Esophagus mucosa (tissue), 1 donor: ENCODE measurements around the gene RGS17. TPM values are rescaled to one million over a fixed set of nuclear protein-coding genes. Genes with fewer than 3 reads are reported as not detected.
"Not testable (repeated sequence)": the region's sequence is repeated elsewhere in the genome, so short reads cannot be mapped to it uniquely, and the experiment has no call there.

Experiments
- ATAC-seq: fragments of 200-7000 bp; cut with Tn5 transposase; one replicate; pipeline ENCODE4 v1.9.1; 2020
- total RNA-seq: library from RNA; stranded (reverse); gene quantifications from one replicate; pipeline ENCODE4 v1.2.4, GENCODE V29; 2023
- donor health status: DM: yes; HTN: yes; CAD: no.

The RGS17 gene
- total RNA-seq, 1 donor from 2014 or later, result 1.6 TPM

DNA sequence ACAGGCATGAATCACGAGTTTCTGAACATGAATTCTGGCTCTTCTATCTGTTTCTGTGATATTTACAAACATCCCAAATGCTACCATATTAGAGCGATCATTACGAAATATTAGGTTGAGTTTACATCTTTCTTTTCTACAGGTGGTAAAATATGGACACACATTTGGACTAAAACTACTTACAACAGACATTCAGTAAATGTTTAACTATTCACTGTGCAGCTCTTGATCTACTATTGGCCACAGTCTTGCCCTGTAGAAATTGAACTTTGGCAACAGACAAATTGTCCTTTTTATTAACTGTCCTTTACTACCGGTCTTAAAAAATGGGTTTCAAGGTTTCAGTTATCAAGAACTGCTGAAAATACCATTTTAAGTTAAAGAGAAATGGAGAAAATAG, 102.1 kb downstream of the RGS17 start:
- no peak for ATAC-seq

DNA sequence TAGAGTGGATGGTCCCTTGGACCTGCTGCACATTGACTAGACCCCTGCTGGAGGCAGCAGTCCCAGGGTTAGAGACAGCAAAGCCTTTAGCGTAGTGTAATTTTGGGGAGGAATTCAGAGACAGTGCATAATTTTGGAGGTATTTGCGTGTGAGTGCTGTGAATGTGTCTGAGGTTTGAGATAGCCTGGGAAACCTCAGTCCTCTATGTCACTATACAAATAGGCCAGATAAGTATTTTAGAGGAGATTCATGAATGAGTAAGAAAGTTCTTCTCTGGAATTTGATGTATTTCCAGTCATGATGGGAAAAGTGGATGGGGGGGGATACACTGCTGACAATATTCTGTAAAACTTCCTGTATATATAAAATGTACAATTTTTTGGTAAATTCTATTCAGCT, 102.8 kb downstream of the RGS17 start:
- no peak for ATAC-seq

DNA sequence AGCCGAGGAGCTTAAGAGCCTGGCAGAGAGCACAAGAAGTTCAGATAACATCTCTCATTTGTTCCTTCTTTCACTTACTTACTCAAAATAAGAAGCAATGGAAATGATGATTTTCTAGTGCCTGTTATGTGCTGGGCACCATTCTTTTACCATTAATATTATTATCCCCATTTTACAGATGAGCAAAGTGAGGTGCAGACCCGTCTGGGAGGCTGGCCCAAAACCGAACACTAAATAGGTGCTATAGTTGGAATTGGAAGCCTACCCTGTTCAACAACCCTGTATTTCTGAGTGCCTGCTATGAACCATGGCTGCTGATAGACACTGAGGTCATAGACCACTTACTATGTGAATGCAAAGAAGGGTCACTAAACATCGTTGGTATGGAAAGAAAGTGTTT, 103.6 kb downstream of the RGS17 start:
- no peak for ATAC-seq

DNA sequence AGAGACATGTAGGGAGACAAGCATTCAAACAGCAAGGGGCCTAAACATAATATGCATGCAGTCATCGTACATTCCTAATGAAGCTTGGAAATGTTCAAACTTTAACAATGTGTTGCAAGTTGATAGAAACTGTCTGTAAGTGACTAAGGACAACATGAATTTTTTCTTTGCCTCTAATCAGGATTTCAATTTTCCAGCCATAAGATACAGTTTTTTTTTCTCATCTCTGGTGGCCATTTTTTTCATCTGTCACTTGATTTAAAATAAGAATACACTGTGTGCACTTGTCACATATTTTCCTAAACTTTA, 106.4 kb downstream of the RGS17 start:
- no peak for ATAC-seq

DNA sequence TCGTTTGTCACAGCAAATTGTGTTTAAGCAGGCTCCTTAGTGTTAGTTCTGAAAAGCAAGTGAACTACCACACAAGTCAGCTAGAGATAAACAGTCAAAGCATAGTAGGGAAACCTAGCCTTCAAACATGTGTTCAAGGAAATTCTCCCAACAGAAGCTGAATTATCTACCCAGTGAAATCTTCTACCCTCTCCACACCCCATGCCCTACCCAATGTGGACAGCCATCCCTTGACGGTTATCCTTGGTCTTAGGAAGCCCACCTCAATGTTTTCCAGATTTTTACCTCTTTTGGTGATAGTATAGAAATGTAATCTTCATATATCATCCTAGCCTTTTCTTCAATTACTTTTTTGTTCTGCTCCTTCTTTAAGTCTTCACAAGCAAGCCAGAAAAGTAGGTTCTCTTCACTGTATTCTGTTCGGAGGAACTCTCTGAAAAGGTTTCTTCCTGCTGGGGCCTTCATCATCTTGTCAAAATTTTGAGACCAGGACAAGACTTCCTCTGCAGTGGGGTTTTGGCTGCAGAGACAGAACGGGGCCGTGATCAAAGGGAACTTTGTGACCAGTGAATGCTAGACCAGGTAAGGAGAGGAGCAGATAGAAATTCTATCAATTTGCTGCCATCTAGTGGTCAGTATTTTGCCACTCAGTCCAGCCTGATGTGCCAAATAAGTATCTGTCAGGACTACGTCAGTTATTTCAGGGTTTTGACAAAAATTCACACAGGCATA, 106.9 kb downstream of the RGS17 start:
- peak; percentile 79 for ATAC-seq

DNA sequence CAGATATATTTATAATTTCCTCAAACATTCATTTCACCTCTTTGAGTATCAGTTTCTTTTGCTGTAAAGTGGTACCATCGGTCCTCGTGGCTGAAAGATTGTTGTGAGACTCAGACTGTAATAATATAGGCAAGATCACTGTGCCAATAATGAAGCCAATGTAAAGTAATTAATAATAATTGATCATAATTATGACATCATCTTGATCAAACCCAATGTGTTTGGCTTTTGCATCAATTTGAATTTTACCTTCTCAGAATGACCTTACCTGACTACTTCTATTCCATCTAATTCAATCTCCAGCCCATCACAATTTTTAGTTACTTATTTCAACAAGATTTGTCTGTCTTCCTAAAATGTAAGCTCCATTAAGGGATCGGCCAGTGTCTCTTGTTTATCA, 112.7 kb downstream of the RGS17 start:
- no peak for ATAC-seq

DNA sequence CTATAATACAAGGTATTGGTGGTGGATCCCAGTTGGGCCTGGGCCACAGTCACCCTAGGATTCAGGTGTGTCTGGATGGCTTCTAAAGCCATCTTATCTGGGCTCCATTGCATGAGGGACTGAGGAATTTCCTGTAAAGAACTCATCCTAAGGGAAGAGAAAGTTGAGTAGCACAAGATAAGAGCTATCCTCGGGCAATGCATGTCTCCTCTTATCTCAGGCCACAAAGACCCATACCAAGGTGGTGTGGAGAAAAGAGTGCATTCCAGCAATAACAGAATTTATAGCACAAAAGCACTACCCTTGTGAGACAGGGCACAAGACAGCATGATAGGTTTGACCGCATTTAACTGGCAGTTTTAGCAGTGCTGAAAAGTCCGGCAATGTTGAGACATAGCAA, 114.2 kb downstream of the RGS17 start:
- no peak for ATAC-seq

DNA sequence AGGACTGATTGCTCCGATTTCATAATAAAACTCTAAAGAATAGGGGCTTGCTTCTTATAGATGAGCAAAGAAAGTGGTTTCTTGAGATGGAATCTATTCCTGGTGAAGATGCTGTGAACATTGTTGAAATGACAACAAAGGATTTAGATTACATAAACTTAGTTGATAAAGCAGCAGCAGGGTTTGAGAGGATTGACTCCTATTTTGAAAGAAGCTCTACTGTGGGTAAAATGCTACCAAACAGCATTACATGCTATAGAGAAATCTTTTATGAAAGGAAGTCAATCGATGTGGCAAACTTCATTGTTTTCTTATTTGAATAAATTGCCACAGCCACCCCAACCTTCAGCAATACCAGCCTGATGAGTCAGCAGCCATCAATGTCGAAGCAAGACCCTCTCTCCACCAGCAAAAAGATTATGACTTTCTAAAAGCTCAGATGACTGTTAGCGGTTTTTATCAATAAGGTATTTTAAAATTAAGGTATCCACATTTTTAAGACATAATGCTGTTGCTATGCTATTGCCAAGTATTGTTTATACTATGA, 115.9 kb downstream of the RGS17 start:
- no peak for ATAC-seq

DNA sequence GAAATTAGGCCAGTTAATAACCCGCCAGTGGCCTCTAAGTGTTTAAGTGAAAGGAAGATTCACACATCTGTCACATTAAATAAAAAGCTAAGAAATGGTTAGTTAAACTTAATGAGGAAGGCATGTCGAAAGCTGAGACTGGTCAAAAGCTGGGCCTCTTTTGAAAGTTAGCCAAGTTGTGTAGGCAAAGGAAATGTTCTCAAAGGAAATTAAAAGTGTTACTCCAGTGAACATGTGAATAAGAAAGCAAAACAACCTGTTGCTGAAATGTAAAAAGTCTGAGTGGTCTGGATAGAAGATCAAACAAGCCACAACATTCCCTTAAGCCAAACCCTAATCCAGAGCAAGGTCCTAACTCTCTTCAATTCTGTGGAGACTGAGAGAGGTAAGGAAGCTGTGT, 117.6 kb downstream of the RGS17 start:
- ATAC-seq, result no peak

DNA sequence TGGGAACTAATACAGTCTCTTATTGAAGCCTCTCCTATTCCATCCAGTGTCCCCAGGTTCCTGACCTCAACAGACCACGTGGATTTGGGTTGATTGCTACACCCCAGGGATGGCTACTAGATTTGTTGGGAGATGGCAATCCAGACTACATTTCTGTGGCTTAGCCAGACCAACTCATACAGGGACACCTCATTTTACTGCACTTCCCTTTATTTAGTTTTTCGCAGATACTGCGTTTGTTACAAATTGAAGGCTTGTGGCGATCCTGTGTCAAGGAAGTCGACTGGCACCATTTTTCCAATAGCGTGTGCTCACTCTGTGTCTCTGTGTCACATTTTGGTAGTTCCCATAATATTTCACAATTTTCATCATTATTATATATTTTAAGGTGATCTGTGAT, 118.2 kb downstream of the RGS17 start:
- no peak for ATAC-seq

DNA sequence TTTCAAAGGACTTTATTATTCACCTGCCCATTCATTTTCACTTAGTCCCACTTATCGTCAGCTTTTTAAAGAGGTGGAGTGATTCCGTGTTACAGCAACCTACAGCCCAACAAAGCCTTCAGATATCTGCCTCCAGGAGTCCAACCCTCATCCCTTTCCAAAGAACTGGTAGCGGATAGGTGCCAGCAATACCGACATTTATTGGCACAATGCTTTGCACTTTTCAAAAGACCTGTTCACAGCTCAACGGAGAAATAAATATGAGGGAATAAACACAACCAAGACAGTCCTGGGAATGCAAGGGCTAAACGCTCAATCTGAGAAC, 127.8 kb downstream of the RGS17 start:
- ATAC-seq, result peak; percentile 3

DNA sequence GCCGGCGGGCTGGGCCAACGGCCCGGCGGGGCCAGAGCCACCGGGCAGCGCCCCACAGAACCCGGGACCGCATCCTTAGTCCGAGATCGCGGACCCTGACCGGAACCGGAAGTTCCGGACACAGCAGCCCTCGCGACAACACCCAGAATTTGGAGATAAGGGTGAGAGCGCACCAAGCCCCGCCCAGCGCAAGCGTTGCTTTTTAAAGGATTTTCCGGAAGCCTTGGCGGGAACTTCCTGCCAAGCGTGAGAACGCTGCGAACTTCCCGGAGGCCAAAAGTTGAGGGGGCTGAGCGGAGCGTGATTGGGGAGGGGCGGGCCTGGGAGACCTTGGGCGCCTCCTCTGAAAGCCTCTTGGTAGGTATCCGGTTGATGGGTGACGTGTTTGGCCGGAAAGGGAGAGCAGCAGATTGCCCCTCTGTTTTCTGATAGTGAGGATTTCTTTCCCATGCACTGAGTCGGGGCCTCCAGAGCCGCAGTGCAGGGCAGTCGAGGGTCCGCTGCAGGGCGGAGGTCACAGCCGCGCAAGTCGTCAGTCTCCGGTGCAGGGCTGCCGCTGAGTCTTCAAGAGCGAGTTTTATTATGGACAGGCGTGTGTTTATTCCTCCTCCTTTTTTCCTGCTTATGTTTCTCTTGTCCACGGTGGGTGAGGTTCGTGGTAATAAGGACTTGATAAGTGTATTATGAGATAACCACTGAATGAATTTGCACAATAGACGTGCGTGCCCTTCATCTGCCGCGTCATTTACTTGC, 128.3 kb downstream of the RGS17 start, which contains the start of gene MTRF1L:
MTRF1L (minus strand) TSS at position 97 of the 753 bp plus-strand sequence; CDS start at position 73, 24 bp downstream.
- ATAC-seq, result peak; percentile 99

DNA sequence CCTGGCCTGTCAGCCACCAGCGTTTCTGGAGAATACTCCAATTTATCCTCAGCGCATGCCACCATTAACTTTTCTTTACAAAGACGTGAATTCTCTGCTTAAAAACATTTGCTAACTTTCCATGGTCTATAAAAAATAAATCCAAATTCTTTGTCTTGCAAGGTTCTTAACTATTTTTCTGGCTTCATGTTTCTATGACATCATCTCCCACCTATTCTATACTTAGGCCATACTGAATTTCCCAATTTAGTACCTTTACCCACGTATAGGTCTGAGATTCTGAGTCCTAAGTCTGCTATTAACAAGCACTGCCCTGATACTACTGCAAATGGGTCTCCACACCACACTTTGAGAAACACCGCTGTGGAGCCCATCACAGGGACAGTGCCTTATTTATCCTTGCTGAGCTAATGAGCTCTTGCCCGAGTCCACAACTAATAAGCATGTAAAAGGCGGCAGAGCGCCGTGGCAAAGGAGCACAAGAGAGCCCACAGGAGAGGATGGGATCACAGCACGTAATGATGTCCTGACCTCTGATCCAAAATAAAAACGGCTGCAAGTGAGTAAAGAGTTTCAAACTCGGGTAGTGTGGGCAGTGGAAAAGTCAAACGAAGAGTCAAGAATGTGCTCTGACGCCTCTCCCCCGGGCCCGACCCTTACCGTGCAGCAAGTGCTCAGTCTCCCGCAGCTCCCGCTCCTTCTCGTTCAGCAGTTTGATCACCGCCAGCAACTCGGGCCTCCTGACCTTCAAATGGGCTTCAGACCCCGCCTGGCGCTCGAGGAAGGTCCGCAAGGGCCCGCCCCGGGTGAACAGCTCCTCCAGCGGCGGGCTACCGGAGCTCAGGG, 129.1 kb downstream of the RGS17 start:
- ATAC-seq, result peak; percentile 9

DNA sequence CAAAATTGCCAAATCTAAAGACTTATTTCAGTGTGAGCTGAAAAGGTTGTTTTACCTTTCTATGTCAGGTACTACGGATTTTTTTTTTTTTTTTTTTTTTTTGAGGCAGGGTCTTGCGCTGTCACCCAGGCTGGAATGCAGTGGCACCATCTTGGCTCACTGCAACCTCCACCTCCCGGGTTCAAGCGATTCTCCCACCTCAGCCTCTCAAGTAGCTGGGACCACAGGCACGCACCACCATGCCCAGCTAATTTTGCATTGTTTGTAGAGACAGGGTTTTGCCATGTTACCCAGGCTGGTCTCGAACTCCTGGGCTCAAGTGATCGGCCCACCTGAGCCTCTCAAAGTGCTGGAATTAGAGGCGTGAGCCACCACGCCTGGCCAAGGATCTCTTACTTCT, 130.3 kb downstream of the RGS17 start:
- not testable (repeated sequence) for ATAC-seq

DNA sequence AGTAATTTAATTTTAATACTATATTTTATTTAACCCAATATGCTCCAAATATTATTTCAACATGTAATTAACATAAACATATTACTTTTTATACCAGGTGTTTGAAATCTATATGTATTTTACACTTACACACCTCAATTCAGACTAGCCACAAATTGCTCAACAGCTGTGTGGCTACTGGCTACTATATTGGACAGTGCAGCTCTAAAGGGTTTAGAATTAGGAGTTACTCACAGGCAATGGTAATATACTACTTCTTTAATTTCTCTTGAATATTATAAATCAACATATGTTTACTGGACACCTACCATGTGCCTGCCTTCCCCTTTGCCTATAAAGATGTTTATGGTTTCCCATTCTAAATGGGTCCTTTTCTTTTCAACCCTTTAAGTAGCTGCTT, 130.8 kb downstream of the RGS17 start:
- ATAC-seq, result no peak

DNA sequence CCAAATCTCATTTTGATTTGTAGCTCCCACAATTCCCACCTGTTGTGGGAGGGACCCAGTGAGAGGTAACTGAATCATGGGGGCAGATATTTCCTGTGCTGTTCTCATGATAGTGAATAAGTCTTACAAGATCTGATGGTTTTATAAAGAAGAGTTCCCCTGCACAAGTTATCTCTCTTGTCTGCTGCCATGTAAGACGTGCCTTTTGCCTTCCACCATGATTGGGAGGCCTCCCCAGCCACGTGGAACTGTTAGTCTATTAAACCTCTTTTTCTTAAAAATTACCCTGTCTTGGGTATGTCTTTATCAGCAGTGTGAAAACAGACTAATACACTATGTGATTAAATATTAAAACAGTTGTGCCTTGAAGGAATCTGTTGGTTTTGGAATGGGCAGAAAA, 131.5 kb downstream of the RGS17 start:
- not testable (repeated sequence) for ATAC-seq

DNA sequence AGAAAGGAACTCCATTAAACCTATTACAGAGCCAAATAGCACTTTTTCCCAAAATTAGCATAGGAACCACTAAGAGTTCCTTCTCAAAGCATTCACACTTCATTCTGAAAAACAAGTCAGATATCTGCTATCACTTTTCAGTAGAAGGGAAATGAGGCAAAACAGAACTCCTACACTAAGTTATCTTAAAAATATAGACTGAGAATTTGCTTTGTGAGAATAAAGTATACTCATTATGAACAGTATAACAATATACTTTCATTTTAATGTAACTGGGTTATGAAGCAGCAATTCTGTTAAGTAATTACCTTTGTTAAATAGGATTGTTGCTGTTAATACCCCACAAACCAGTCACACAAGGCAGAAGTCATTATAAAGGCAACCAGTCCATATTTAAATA, 137.2 kb downstream of the RGS17 start:
- no peak for ATAC-seq

DNA sequence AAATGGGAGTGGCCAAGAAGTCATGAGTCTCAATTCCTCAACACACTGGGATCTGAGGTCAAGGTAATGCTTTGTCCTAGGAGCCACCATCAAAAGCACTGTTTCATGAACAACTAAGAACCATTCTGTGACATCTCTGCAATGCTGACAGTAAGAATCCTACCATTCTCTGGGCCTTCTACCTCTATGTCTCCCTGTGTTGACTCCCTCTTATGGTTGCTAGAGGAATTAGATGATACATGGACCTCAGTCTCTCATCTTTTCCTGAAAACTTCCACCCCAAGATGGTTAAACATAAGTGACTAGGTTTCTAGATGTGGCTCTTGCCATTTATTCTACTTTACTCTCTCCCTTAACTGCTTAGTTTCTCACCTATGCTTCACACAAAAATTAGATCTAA, 137.7 kb downstream of the RGS17 start:
- no peak for ATAC-seq

DNA sequence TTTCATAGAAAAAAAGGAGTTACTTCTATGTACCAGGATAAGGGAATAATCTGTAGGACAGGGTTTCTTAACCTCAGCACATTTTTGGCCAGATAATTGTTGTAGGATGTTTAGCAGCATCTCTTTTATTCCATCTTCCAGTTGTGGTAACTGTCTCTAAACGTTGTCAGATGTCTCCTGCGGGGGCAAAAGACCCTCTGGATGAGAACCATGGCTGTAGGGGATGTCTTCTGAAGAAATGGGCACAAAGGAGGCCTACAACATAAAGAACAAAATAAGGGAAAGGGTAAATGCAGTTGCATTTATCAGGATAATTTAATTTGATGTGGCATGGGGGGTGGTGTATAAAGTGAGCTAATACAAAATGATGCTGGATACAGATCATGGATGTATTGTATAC, 144.1 kb downstream of the RGS17 start:
- no peak for ATAC-seq

DNA sequence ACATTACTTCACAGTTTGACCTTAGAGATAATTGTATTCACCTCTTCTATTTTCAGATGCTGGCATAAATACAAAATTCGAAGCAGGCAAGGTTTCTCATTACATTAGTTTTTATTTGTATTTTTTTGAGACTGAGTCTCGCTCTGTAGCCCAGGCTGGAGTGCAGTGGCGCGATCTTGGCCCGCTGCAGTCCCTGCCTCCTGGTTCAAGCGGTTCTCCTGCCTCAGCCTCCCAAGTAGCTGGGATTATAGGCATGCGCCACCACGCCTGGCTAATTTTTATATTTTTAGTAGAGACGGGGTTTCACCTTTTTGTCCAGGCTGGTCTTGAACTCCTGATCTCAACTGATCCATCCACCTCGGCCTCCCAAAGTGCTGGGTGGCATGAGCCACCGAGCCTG, 145.8 kb downstream of the RGS17 start:
- ATAC-seq, result not testable (repeated sequence)

DNA sequence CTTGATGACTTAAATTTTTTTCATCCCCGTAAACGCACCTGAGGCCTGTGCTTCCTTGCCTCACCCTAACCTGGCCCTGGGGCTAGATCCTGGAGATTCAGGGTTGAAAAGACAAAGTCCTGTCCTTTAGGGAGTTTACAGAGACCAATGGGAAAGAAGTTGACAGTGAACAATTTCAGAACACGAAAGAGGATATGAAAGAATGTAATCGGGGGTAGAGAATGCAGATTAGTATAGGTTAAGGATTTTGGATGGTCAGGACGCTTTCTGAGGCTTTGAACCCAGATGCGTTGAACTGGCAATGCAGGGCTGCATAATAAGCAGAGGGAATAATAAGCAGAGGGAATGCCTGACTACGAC, 146.6 kb downstream of the RGS17 start:
- ATAC-seq, result no peak

DNA sequence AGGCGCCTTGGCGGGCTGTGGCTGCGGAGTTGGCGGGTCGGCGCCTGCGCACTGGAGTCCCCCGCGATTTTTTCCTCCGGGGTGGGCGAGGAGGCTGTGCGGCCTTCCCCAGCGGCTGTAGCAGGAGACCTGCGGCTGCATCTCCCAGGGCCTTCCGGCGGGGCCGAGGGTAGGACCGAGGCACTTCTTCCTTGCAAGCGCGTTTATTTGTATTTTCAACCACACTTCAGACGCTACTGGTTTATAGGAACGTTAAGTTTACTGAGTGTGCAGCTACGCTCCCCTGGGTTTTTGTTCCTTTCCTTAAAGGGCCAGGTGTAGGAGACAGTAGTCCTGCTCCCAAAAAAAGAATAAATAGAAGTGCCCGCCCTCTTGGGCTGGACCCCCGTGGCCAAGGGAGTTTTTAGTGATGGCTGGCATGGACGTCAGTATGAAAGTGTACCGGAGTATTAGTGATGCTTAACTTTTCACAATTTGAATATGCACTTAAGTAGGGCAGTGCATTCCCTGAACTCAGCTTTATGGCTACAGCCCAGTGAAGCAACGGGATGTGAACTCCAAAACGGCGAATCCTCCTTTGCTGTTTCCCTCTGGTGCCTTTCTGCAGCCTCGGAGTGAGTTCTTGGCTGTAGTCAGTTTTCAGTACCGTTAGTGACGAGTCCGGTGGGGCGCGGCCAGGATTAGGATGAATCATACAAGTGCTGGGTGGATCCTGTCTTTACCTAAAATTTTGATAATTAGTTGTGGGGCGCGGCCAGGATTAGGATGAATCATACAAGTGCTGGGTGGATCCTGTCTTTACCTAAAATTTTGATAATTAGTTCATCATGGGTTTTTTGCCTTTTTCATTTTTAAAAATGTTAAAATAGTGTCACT, 147.2 kb downstream of the RGS17 start:
- ATAC-seq, result peak; percentile 80
